ENCODE results near the gene DTNA.

The DTNA gene

GRCh38 chr18:34817636-34818035 is 107.5 kb downstream of the DTNA start:
- no peak for TF ChIP-seq CTCF (IDR thresholded peaks at IDR 0.05; ENCODE audit: borderline replicate concordance, control extremely low read depth, extremely low read depth, insufficient read depth, missing control alignments)
- no peak for DNase-seq (ENCODE audit: low spot score)
- in situ Hi-C loops (cut with MboI; ENCODE audit: low sequenced_read_pairs, unreplicated experiment) = no loop called here

GRCh38 chr18:34818064-34818463 is 108.0 kb downstream of the DTNA start:
- in situ Hi-C loops (cut with MboI; ENCODE audit: low sequenced_read_pairs, unreplicated experiment) = no loop called here
- no peak for TF ChIP-seq CTCF (IDR thresholded peaks at IDR 0.05; ENCODE audit: borderline replicate concordance, control extremely low read depth, extremely low read depth, insufficient read depth, missing control alignments)

GRCh38 chr18:34820360-34821065 is 110.4 kb downstream of the DTNA start:
- DNase-seq (ENCODE audit: low spot score) = no peak
- in situ Hi-C loops (cut with MboI; ENCODE audit: low sequenced_read_pairs, unreplicated experiment) = no loop called here
- TF ChIP-seq CTCF (IDR thresholded peaks at IDR 0.05; ENCODE audit: borderline replicate concordance, control extremely low read depth, extremely low read depth, insufficient read depth, missing control alignments) = no peak

More at GRCh38 chr18:34818064-34818463, 108.0 kb downstream of the DTNA start:
- DNase-seq (ENCODE audit: low spot score) = no peak

- in situ Hi-C loops (cut with MboI; ENCODE audit: low sequenced_read_pairs, unreplicated experiment) = no loop called here
- no peak for DNase-seq (ENCODE audit: low spot score)
- no peak for TF ChIP-seq CTCF (IDR thresholded peaks at IDR 0.05; ENCODE audit: borderline replicate concordance, control extremely low read depth, extremely low read depth, insufficient read depth, missing control alignments)
These were observed 111.6 kb downstream of the DTNA start for GRCh38 chr18:34821669-34822210.

- no peak for DNase-seq (ENCODE audit: low spot score)
- in situ Hi-C loops (cut with MboI; ENCODE audit: low sequenced_read_pairs, unreplicated experiment) = no loop called here
- no peak for TF ChIP-seq CTCF (IDR thresholded peaks at IDR 0.05; ENCODE audit: borderline replicate concordance, control extremely low read depth, extremely low read depth, insufficient read depth, missing control alignments)
These were observed 118.0 kb downstream of the DTNA start for GRCh38 chr18:34828093-34828492.

GRCh38 chr18:34834897-34835296 is 124.8 kb downstream of the DTNA start:
- peak; percentile 4 for DNase-seq (ENCODE audit: low spot score)
- no peak for TF ChIP-seq CTCF (IDR thresholded peaks at IDR 0.05; ENCODE audit: borderline replicate concordance, control extremely low read depth, extremely low read depth, insufficient read depth, missing control alignments)
- in situ Hi-C loops (cut with MboI; ENCODE audit: low sequenced_read_pairs, unreplicated experiment) = no loop called here

Data from GM13976 (cell line).